Kidney (tissue), 14 donors: ENCODE measurements around the gene FAM193A. TPM values are rescaled to one million over a fixed set of nuclear protein-coding genes. Genes with fewer than 3 reads are reported as not detected.
"Not testable (repeated sequence)": the region's sequence is repeated elsewhere in the genome, so short reads cannot be mapped to it uniquely, and the experiment has no call there.

Experiments
- DNase-seq, 5 donors: peaks; one replicate each; pipeline ENCODE4 v3.0.0-alpha.2; 2013 to 2020
- FAIRE-seq: peaks from 2 replicates; lab custom pipeline; 2012; peaks lifted over from hg19 to GRCh38; lab: Jason Lieb, UNC
- H3K27ac ChIP-seq, 2 donors: one replicate each; pipeline ENCODE4 v1.7.0; 2013; ENCODE audit warnings: low read depth in 2 of 2, low read length in 2 of 2, inconsistent platforms in 1 of 2
- H3K27me3 ChIP-seq: one replicate; pipeline ENCODE4 v1.7.1; 2013; ENCODE audit warnings: low read length, inconsistent platforms; ENCODE audit not compliant: control insufficient read depth, insufficient read depth
- H3K36me3 ChIP-seq, 3 donors: one replicate each; pipeline versions ENCODE4 v1.7.0 to v1.7.1; 2013; ENCODE audit warnings: low read length in 3 of 3, control low read depth in 1 of 3, inconsistent platforms in 1 of 3; ENCODE audit not compliant: insufficient read depth in 3 of 3, control insufficient read depth in 2 of 3
- H3K4me1 ChIP-seq, 3 donors: one replicate each; pipeline versions ENCODE4 v1.7.0 to v1.7.1; 2013; ENCODE audit warnings: low read length in 3 of 3, inconsistent platforms in 1 of 3, low read depth in 1 of 3; ENCODE audit not compliant: control insufficient read depth in 2 of 3, insufficient read depth in 2 of 3
- H3K4me3 ChIP-seq, 3 donors: one replicate each; pipeline versions ENCODE4 v1.7.0 to v1.8.1; 2013; ENCODE audit warnings: low read length in 3 of 3, control low read depth in 1 of 3, inconsistent platforms in 1 of 3
- H3K9ac ChIP-seq, 3 donors: one replicate each; pipeline versions ENCODE4 v1.7.0 to v1.7.1; 2013; ENCODE audit warnings: low read length in 3 of 3, control low read depth in 1 of 3, inconsistent platforms in 1 of 3
- H3K9me3 ChIP-seq, 3 donors: one replicate each; pipeline versions ENCODE4 v1.7.0 to v1.7.1; 2013; ENCODE audit warnings: low read length in 3 of 3, control low read depth in 1 of 3, inconsistent platforms in 1 of 3; ENCODE audit not compliant: control insufficient read depth in 2 of 3, insufficient read depth in 1 of 3
- CTCF ChIP-seq: IDR thresholded peaks from 3 replicates; pipeline ENCODE4 v1.5.1; 2012; ENCODE audit warnings: mild to moderate bottlenecking, moderate library complexity, borderline replicate concordance; ENCODE audit not compliant: insufficient read depth; ENCODE audit errors: extremely low read depth
- intact Hi-C: fragments of 100-400 bp; cut with DNase I; formaldehyde crosslinking; loops from one replicate; pipeline ENCODE4 v1.11.1; 2022
- polyA plus RNA-seq: library from polyadenylated mRNA; stranded (reverse); fragments of 350-450 nt; fragmentation: Illumina TruSeq; extraction: RNeasy Lipid Tissue Mini Kit (QIAGEN cat#74804); gene quantifications from one replicate; pipeline ENCODE4 v1.2.3, GENCODE V29; 2014; ENCODE audit warnings: low read depth, low replicate concordance; ENCODE audit not compliant: insufficient read depth
- total RNA-seq: library from RNA; stranded (reverse); fragmentation: NEBNext Ultra II Directional; extraction: Animal tissue kit (Norgen Biotek cat#: 25700); gene quantifications from one replicate; pipeline ENCODE4 v1.2.1, GENCODE V29; 2021
- donor health status: control.
- donor health status: control.
- donor health status: control.
- donor health status: control.
- donor health status: control.
- donor health status: DM: yes; HTN: yes; CAD: no.
- donor health status: Normal renal cell carcinoma (clear cell type).

Gene FAM193A
- total and polyA plus RNA-seq, 2 donors from 2014 or later: 6.3 to 29.3 TPM

GRCh38 chr4:2535376-2536192 is 863 bp upstream of the FAM193A start:
- no peak for TF ChIP-seq CTCF
- H3K4me3 ChIP-seq: peak overlapping the region; percentile 54 to 86 (median 61)
- no peak for FAIRE-seq
- peaks cover 0 to 8% (median 3%) of the 10 kb centered on the region in 3 donors for H3K4me1 ChIP-seq
- intact Hi-C loops: no loop called here
- no peaks in the 10 kb centered on the region for H3K27me3 ChIP-seq
- no peaks in the 10 kb centered on the region for H3K36me3 ChIP-seq
- H3K9ac ChIP-seq: peak overlapping the region; percentile 30 to 87 (median 63)
- H3K27ac ChIP-seq: peak overlapping the region; percentile 73 to 89
- peak in 4 of 5 donors; percentile 64 to 85 (median 68) for DNase-seq
- no peaks in the 10 kb centered on the region for H3K9me3 ChIP-seq

- no peak for TF ChIP-seq CTCF
- H3K4me3 ChIP-seq: peak overlapping the region; percentile 47 to 79 (median 76)
- H3K9me3 ChIP-seq: no peaks in the 10 kb centered on the region
- DNase-seq: peak; percentile 51 to 88 (median 73)
- no peaks in the 10 kb centered on the region for H3K27me3 ChIP-seq
- H3K9ac ChIP-seq: peak overlapping the region; percentile 48 to 82 (median 77)
- no peak for FAIRE-seq
- peaks cover 0 to 8% (median 3%) of the 10 kb centered on the region in 3 donors for H3K4me1 ChIP-seq
- intact Hi-C loops: no loop called here
- H3K36me3 ChIP-seq: no peaks in the 10 kb centered on the region
- peak overlapping the region; percentile 85 to 88 for H3K27ac ChIP-seq
These were observed 774 bp downstream of the FAM193A start for GRCh38 chr4:2537011-2537830.

GRCh38 chr4:2543580-2544191 is 7.2 kb downstream of the FAM193A start:
- H3K4me1 ChIP-seq, DNase-seq, H3K9me3 ChIP-seq, intact Hi-C loops, H3K27ac ChIP-seq, H3K27me3 ChIP-seq, H3K9ac ChIP-seq, FAIRE-seq, H3K36me3 ChIP-seq, H3K4me3 ChIP-seq: not testable (repeated sequence)
